Heart left ventricle (tissue), 13 donors: ENCODE measurements around the gene TRAPPC2.

ENCODE experiments used
- CTCF ChIP-seq, 12 donors: fragments of 200-600 bp; sonication (generic) in 4 of 12; IDR thresholded peaks; one replicate each; pipeline versions ENCODE4 v1.5.0 to v1.8.0; 2018 to 2022; ENCODE audit warnings: antibody characterized with exemption in 12 of 12, mild to moderate bottlenecking in 5 of 12
- POLR2A ChIP-seq, 2 donors: fragments of 450-650 bp; IDR thresholded peaks; one replicate each; pipeline ENCODE4 v1.6.1; 2017; ENCODE audit warnings: antibody characterized with exemption in 2 of 2, mild to moderate bottlenecking in 2 of 2, moderate library complexity in 2 of 2
- donor health status: ischemic (EF 13 %, LVEDD 7.1; RV severe dilation, severe dysfunction).
- donor health status: DM: no; HTN: yes; CAD: no.
- donor health status: DM: no; HTN: no; CAD: no.
- donor health status: ischemic (EF 25% LVEDD 6.9; RV normal size, moderate dysfunction).
- donor health status: ischemic (EF 25% LVEDD 5.7; RV mildly dilated, moderate dysfunction).
- donor health status: ischemic (EF 35%, LVEDD 5.7; RV mildly dilated, moderate dysfunction).
- donor health status: nonischemic (EF 11% LVEDD 7.7; RV severe dilation, severe dysfunction).
- donor health status: DM: yes; HTN: yes; CAD: no.
- donor health status: PGD.
- donor health status: ischemic (EF 29% LVEDD 5.4; RV normal size, mild dysfunction).
- donor health status: nonischemic (EF 23%, LVEDD 6.1; RV moderate dilation, normal function).

GRCh38 chrX:13670197-13670596, 64.2 kb downstream of the TRAPPC2 start:
- TF ChIP-seq CTCF (IDR thresholded peaks at IDR 0.05) (no peak), POLR2A (IDR thresholded peaks at IDR 0.05) (no peak)
